Prostate gland (tissue), 2 donors: ENCODE measurements around the gene PID1. TPM values are rescaled to one million over a fixed set of nuclear protein-coding genes. Genes with fewer than 3 reads are reported as not detected.

Experiments
- DNase-seq: peaks from one replicate; pipeline ENCODE4 v3.0.0-alpha.2; 2019; ENCODE audit warnings: low spot score
- H3K27ac ChIP-seq, 2 donors: fragments of 200-600 bp; sonication (generic); 2 replicates each; pipeline ENCODE4 v1.5.1; 2017 to 2019
- H3K27me3 ChIP-seq: fragments of 200-600 bp; sonication (generic); replicated peaks from 2 replicates; pipeline ENCODE4 v1.5.1; 2019; ENCODE audit not compliant: insufficient read depth
- H3K36me3 ChIP-seq, 2 donors: fragments of 200-600 bp; sonication (generic); 1 replicate in 1 of 2; 2 replicates in 1 of 2; pipeline versions ENCODE4 v1.5.1 to v1.8.1; 2017 to 2019
- H3K4me1 ChIP-seq: fragments of 200-600 bp; sonication (generic); replicated peaks from 2 replicates; pipeline ENCODE4 v1.5.1; 2019
- H3K4me3 ChIP-seq, 2 donors: fragments of 200-600 bp; sonication (generic); 2 replicates each; pipeline ENCODE4 v1.5.1; 2017 to 2019
- H3K9me3 ChIP-seq: fragments of 200-600 bp; sonication (generic); 2 replicates; pipeline ENCODE4 v1.5.1; 2017
- CTCF ChIP-seq, 4 experiments: fragments of 200-600 bp in 2 of 4; fragments of 450-650 bp in 2 of 4; sonication (generic) in 2 of 4; IDR thresholded peaks; 1 replicate in 3 of 4; 2 replicates in 1 of 4; pipeline ENCODE4 v1.5.1; 2016 to 2019; ENCODE audit warnings: antibody characterized with exemption in 4 of 4, mild to moderate bottlenecking in 2 of 4, moderate library complexity in 2 of 4
- POLR2A ChIP-seq: fragments of 450-650 bp; IDR thresholded peaks from one replicate; pipeline ENCODE4 v1.6.1; 2016; ENCODE audit warnings: antibody characterized with exemption, mild to moderate bottlenecking
- POLR2AphosphoS5 ChIP-seq: sonication (generic); formaldehyde crosslinking; IDR thresholded peaks from one replicate; pipeline ENCODE4 v1.6.1; 2017; ENCODE audit warnings: antibody characterized with exemption
- WGBS: methylation state at CpG from one replicate; pipeline ENCODE4 v1.1.5; 2018; 5-methylcytosine and 5-hydroxymethylcytosine counted together
- intact Hi-C: fragments of 100-400 bp; cut with DNase I; formaldehyde crosslinking; loops from one replicate; pipeline ENCODE4 v1.14.2; 2022
- total RNA-seq, 2 donors: library from RNA; depleted of rRNA; stranded (reverse); fragments of >200 nt; gene quantifications; one replicate each; pipeline ENCODE4 v1.1.0, GENCODE V29; 2016

PID1 gene
- total RNA-seq, 2 donors from 2014 or later, result 14.0 to 21.0 TPM

GRCh38 chr2:229170171-229170570, 100.9 kb downstream of the PID1 start:
- Histone ChIP-seq H3K27ac (no peak overlapping the region), H3K36me3 (no peaks in the 10 kb centered on the region), H3K4me1 (no peaks in the 10 kb centered on the region), H3K4me3 (no peak overlapping the region), H3K27me3 (no peaks in the 10 kb centered on the region), H3K9me3 (no peaks in the 10 kb centered on the region)
- TF ChIP-seq POLR2A, result no peak
- no peak for TF ChIP-seq CTCF (IDR thresholded peaks at IDR 0.05)
- TF ChIP-seq POLR2AphosphoS5, result no peak
- intact Hi-C loops, result no loop called here
- 65% methylated on average over 2 of the region's 2 CpGs for WGBS
- no peak for DNase-seq

GRCh38 chr2:229169751-229170150, 101.3 kb downstream of the PID1 start:
- Histone ChIP-seq H3K27ac (no peak overlapping the region), H3K4me1 (no peaks in the 10 kb centered on the region), H3K36me3 (no peaks in the 10 kb centered on the region), H3K9me3 (no peaks in the 10 kb centered on the region), H3K27me3 (no peaks in the 10 kb centered on the region), H3K4me3 (no peak overlapping the region)
- 79% methylated on average over 6 of the region's 6 CpGs for WGBS
- intact Hi-C loops, result no loop called here
- TF ChIP-seq POLR2AphosphoS5 (no peak), CTCF (IDR thresholded peaks at IDR 0.05) (no peak), POLR2A (no peak)
- no peak for DNase-seq

GRCh38 chr2:229164545-229165249, 106.4 kb downstream of the PID1 start:
- TF ChIP-seq POLR2AphosphoS5 (no peak), CTCF (IDR thresholded peaks at IDR 0.05) (no peak), POLR2A (no peak)
- Histone ChIP-seq H3K36me3 (no peaks in the 10 kb centered on the region), H3K27me3 (no peaks in the 10 kb centered on the region), H3K4me3 (no peak overlapping the region), H3K4me1 (no peaks in the 10 kb centered on the region), H3K9me3 (no peaks in the 10 kb centered on the region), H3K27ac (no peak overlapping the region)
- intact Hi-C loops, result no loop called here
- DNase-seq, result no peak
- WGBS, result 75% methylated on average over 2 of the region's 2 CpGs

GRCh38 chr2:229163893-229164292, 107.2 kb downstream of the PID1 start:
- DNase-seq, result no peak
- no peaks in the 10 kb centered on the region for H3K9me3 ChIP-seq
- H3K36me3 ChIP-seq, result no peaks in the 10 kb centered on the region
- H3K27me3 ChIP-seq, result no peaks in the 10 kb centered on the region
- no peak overlapping the region for H3K4me3 ChIP-seq
- WGBS, result 52% methylated on average over 2 of the region's 2 CpGs
- H3K4me1 ChIP-seq, result no peaks in the 10 kb centered on the region
- no peak overlapping the region for H3K27ac ChIP-seq
- TF ChIP-seq CTCF (IDR thresholded peaks at IDR 0.05), result no peak
- no peak for TF ChIP-seq POLR2AphosphoS5
- TF ChIP-seq POLR2A, result no peak
- intact Hi-C loops, result no loop called here

GRCh38 chr2:229162015-229162414, 109.1 kb downstream of the PID1 start:
- H3K4me1 ChIP-seq, result no peaks in the 10 kb centered on the region
- H3K36me3 ChIP-seq, result no peaks in the 10 kb centered on the region
- TF ChIP-seq POLR2AphosphoS5, result no peak
- TF ChIP-seq CTCF (IDR thresholded peaks at IDR 0.05), result no peak
- TF ChIP-seq POLR2A, result no peak
- H3K9me3 ChIP-seq, result no peaks in the 10 kb centered on the region
- 60% methylated on average over 4 of the region's 4 CpGs for WGBS
- H3K27me3 ChIP-seq, result no peaks in the 10 kb centered on the region
- no peak for DNase-seq
- H3K27ac ChIP-seq, result no peak overlapping the region
- no peak overlapping the region for H3K4me3 ChIP-seq
- intact Hi-C loops, result no loop called here
